Ishikawa (cell line): ENCODE data around the gene ZNF160.

Experiments
- CEBPB ChIP-seq: IDR thresholded peaks from 2 replicates; pipeline ENCODE4 v1.6.1; 2012
- CREB1 ChIP-seq: IDR thresholded peaks from 2 replicates; pipeline ENCODE4 v1.6.1; 2012; ENCODE audit warnings: low read depth
- EGR1 ChIP-seq: IDR thresholded peaks from 2 replicates; pipeline ENCODE4 v1.6.1; 2012
- EP300 ChIP-seq: IDR thresholded peaks from 2 replicates; pipeline ENCODE4 v1.6.1; 2012; ENCODE audit warnings: borderline replicate concordance
- FOXM1 ChIP-seq: IDR thresholded peaks from 2 replicates; pipeline ENCODE4 v1.6.1; 2012; ENCODE audit warnings: low read depth, borderline replicate concordance
- NFIC ChIP-seq: IDR thresholded peaks from 2 replicates; pipeline ENCODE4 v1.6.1; 2012
- RAD21 ChIP-seq: IDR thresholded peaks from 2 replicates; pipeline ENCODE4 v1.6.1; 2012; ENCODE audit warnings: low read depth
- TAF1 ChIP-seq: IDR thresholded peaks from 2 replicates; pipeline ENCODE4 v1.6.1; 2012; ENCODE audit warnings: low read depth, mild to moderate bottlenecking
- TCF12 ChIP-seq: IDR thresholded peaks from 2 replicates; pipeline ENCODE4 v1.6.1; 2012; ENCODE audit warnings: low read depth
- TEAD4 ChIP-seq: IDR thresholded peaks from 2 replicates; pipeline ENCODE4 v1.6.1; 2012
- YY1 ChIP-seq: IDR thresholded peaks from 2 replicates; pipeline ENCODE4 v1.6.1; 2012; ENCODE audit warnings: low read depth
- ZBTB7A ChIP-seq: IDR thresholded peaks from 2 replicates; pipeline ENCODE4 v1.6.1; 2012; ENCODE audit warnings: low read depth
- TF ChIP-seq, protein P1 (sequence below): IDR thresholded peaks from 2 replicates; pipeline ENCODE4 v1.6.1; 2012
- TF ChIP-seq, protein P2 (sequence below): IDR thresholded peaks from 2 replicates; pipeline ENCODE4 v1.6.1; 2012
- TF ChIP-seq, protein P3 (sequence below): IDR thresholded peaks from 2 replicates; pipeline ENCODE4 v1.6.1; 2012; ENCODE audit warnings: low read depth, mild to moderate bottlenecking

Gene ZNF160

DNA sequence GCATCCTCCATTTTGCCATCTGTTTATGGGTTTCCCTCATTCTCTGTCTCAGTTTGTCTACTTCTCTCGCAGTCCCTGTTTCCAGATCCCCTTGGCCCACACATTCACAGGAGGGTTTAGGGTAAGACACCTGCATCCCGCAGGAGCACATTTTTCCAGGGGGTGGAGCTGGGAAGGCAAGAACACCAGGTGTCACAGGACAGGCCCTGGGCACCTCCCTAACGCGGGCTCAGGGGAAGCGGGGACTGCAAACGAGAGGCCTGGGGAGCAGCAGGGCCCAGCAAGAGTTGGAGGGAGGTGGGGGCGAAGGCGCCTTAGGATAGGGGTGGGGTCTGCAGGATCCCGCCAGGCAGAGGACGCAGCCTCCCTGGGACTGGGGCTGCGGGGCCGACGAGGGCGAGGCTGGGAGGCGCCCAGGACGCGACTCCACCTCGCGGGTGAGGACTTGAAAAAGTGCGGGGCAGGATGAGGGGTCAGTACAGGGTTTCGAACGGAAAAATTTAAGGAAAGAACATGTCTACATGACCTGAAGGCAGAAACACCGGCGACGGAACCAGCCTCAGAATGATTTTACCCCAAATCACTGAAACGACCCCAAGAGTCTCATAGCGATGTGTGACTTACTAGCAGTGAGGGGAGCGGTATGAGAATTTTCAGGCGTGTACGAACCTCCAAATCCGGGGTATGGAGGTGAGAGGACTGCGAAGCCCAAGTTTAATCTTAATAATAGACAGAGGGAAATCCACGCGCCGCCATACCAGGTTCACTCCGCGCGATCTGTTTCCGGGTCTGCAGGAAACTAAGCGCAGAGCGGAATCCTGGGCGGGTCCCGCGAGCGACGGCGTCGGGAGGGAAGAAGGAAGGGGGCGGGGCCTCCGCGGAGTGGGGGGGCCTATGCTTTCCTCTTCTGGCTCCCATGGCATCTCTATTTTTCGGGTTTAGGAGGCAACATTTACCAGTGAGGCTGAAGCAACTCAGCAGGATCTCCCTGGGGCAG, 65.8 kb downstream of the ZNF160 start:
- TF ChIP-seq EP300, result no peak
- TF ChIP-seq TEAD4, result no peak
- no peak for TF ChIP-seq CREB1
- no peak for TF ChIP-seq FOXM1
- no peak for TF ChIP-seq ZBTB7A
- no peak for TF ChIP-seq TAF1
- TF ChIP-seq, protein P1, sequence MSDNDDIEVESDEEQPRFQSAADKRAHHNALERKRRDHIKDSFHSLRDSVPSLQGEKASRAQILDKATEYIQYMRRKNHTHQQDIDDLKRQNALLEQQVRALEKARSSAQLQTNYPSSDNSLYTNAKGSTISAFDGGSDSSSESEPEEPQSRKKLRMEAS, result no peak
- no peak for TF ChIP-seq RAD21
- TF ChIP-seq TCF12, result no peak
- TF ChIP-seq EGR1, result no peak
- no peak for TF ChIP-seq NFIC
- TF ChIP-seq, protein P2, sequence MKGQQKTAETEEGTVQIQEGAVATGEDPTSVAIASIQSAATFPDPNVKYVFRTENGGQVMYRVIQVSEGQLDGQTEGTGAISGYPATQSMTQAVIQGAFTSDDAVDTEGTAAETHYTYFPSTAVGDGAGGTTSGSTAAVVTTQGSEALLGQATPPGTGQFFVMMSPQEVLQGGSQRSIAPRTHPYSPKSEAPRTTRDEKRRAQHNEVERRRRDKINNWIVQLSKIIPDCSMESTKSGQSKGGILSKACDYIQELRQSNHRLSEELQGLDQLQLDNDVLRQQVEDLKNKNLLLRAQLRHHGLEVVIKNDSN, result no peak
- TF ChIP-seq, protein P3, sequence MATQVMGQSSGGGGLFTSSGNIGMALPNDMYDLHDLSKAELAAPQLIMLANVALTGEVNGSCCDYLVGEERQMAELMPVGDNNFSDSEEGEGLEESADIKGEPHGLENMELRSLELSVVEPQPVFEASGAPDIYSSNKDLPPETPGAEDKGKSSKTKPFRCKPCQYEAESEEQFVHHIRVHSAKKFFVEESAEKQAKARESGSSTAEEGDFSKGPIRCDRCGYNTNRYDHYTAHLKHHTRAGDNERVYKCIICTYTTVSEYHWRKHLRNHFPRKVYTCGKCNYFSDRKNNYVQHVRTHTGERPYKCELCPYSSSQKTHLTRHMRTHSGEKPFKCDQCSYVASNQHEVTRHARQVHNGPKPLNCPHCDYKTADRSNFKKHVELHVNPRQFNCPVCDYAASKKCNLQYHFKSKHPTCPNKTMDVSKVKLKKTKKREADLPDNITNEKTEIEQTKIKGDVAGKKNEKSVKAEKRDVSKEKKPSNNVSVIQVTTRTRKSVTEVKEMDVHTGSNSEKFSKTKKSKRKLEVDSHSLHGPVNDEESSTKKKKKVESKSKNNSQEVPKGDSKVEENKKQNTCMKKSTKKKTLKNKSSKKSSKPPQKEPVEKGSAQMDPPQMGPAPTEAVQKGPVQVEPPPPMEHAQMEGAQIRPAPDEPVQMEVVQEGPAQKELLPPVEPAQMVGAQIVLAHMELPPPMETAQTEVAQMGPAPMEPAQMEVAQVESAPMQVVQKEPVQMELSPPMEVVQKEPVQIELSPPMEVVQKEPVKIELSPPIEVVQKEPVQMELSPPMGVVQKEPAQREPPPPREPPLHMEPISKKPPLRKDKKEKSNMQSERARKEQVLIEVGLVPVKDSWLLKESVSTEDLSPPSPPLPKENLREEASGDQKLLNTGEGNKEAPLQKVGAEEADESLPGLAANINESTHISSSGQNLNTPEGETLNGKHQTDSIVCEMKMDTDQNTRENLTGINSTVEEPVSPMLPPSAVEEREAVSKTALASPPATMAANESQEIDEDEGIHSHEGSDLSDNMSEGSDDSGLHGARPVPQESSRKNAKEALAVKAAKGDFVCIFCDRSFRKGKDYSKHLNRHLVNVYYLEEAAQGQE, result no peak
- no peak for TF ChIP-seq CEBPB
- no peak for TF ChIP-seq YY1

DNA sequence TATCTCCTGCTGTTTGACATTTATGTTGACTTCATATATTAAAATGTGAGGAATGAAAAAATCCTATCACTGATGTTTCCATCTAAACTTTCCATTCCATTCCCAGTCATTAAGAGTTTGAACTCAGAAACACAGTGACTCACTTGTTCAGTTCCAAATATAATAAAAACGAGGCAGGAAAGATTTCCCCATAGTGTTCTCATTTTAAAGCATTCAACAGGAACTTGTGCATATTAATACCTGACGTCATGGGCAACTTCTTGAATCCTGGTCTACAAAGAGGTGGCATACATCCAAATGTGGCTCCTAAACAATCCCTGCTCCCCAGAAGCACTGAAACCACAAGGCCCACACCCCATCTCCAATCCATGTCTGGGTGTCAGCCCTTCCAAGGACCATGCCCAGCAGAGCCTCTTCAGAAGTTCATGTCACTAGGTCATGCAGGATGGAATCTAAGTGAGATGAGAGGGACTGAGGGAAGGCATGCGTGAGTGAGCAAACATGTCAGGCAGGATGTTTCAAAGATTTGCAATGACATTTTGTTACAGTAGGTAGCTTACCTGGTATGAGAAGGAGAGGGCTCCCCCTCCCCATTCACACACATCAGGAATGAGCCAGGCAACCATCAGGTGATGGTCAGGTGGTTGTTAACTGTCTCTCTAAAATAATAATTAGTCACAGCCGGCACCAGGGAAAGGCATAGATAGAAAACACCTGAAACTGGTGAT, 68.1 kb downstream of the ZNF160 start:
- TF ChIP-seq CREB1 (no peak), FOXM1 (no peak), CEBPB (no peak), TCF12 (no peak), EP300 (no peak), YY1 (no peak), TAF1 (no peak)
- TF ChIP-seq, protein P2, result no peak

DNA sequence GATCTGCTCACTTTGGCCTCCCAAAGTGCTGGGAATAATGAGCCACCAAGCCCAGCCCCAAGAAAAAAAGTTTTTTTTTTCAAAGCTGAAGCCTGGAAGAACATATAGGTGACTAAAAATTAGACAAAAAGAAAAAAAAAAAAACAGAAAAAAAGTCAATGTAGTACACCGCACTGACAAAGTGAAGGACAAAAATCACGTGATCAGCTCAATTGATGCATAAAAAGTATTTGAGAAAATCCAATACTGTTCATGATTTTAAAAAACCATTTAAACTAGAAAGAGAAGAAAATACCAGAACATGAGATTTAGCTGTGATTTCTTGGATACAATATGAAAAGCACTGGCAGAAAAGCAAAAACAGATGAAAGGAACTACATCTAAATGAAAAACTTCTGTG, 69.2 kb downstream of the ZNF160 start:
- TF ChIP-seq, protein P1, result no peak
- no peak for TF ChIP-seq TEAD4
- TF ChIP-seq EP300, result no peak
- no peak for TF ChIP-seq TCF12
- no peak for TF ChIP-seq FOXM1
- TF ChIP-seq RAD21, result no peak
- TF ChIP-seq EGR1, result no peak
- no peak for TF ChIP-seq ZBTB7A
- TF ChIP-seq CREB1, result no peak
- TF ChIP-seq NFIC, result no peak
- TF ChIP-seq CEBPB, result no peak
- TF ChIP-seq YY1, result no peak
- TF ChIP-seq, protein P2, result no peak
- no peak for TF ChIP-seq TAF1
- TF ChIP-seq, protein P3, result no peak

DNA sequence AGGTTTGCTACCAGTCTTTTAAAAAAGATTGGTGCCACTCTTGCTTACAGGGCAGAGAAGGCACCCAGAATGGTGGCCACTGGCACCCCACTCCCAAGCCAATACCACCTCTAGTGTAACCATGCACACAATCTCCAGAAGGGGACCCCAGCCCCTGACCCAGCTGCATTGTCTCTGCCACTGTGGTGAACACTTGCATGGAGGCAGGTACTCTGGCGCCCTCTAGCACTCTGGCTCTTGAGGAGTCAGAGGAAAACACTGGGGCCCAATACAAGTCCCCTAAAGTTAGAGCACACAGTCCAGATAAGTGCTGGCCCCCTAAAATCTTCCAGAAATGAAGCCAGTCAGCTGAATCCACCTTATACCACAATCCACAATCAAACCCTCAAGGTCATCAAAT, 83.5 kb downstream of the ZNF160 start:
- peak; percentile 45 for TF ChIP-seq RAD21
- no peak for TF ChIP-seq TEAD4
